ENCODE results near the gene NOL7. TPM values are rescaled to one million over a fixed set of nuclear protein-coding genes. Genes with fewer than 3 reads are reported as not detected.

Gene NOL7
- total and polyA plus RNA-seq, 2 donors (not counting 1 experiment from before 2014, with no cell fraction given) = 24.7 to 58.3 TPM

GRCh38 chr6:13600036-13600435 is 15.1 kb upstream of the NOL7 start:
- ChIA-PET POLR2A (no interaction called here), CTCF (no interaction called here)
- no peak for DNase-seq
- Histone ChIP-seq H3K9ac (ENCODE audit: low read length) (no peak overlapping the region), H3K27me3 (replicated peaks in 1 of 4; ENCODE audit: control extremely low read depth in 1 of 4, control insufficient read depth in 3 of 4, insufficient read depth in 4 of 4, low read length in 3 of 4) (no peaks in the 10 kb centered on the region), H4K20me1 (ENCODE audit: control insufficient read depth, insufficient read depth, low read length, poor library complexity, severe bottlenecking) (no peaks in the 10 kb centered on the region), H2AFZ (ENCODE audit: insufficient read depth, low read depth, low read length, poor library complexity, severe bottlenecking) (no peak overlapping the region), H3K27ac (ENCODE audit: low read length in 2 of 2) (no peak overlapping the region), H3K4me2 (replicated peaks; ENCODE audit: low read depth, low read length, poor library complexity, severe bottlenecking) (no peak overlapping the region), H3K79me2 (ENCODE audit: control insufficient read depth, insufficient read depth, low read length) (no peaks in the 10 kb centered on the region), H3K4me1 (ENCODE audit: control insufficient read depth in 2 of 2, insufficient read depth in 2 of 2, low read length in 2 of 2) (no peaks in the 10 kb centered on the region), H3K4me3 (ENCODE audit: control extremely low read depth in 1 of 5, extremely low read depth in 1 of 5, insufficient read depth in 1 of 5, low read depth in 2 of 5, low read length in 4 of 5) (no peak overlapping the region), H3K36me3 (replicated peaks in 1 of 2; ENCODE audit: control extremely low read depth in 1 of 2, control insufficient read depth in 1 of 2, extremely low read depth in 1 of 2, insufficient read depth in 2 of 2, low read length in 1 of 2) (peaks cover 9 to 49% of the 10 kb centered on the region in 2 experiments), H3K9me3 (ENCODE audit: control extremely low read depth in 1 of 3, control insufficient read depth in 2 of 3, insufficient read depth in 1 of 3, low read length in 2 of 3) (no peaks in the 10 kb centered on the region)
- Mint-ChIP-seq H3K9me3 (ENCODE audit: insufficient read depth) (no peaks in the 10 kb centered on the region), H3K4me3 (no peak overlapping the region), H3K27ac (no peak overlapping the region), H3K27me3 (no peaks in the 10 kb centered on the region), H3K4me1 (no peaks in the 10 kb centered on the region)
- ATAC-seq (ENCODE audit: low read depth) = no peak
- TF ChIP-seq CTCF (IDR thresholded peaks at IDR 0.05) (no peak), EZH2 (IDR thresholded peaks at IDR 0.05; ENCODE audit: borderline replicate concordance, insufficient read depth, low read depth, low read length, poor library complexity, severe bottlenecking) (no peak)
- WGBS (ENCODE audit: insufficient coverage) = no CpG with 5 or more reads among the region's 6 CpGs
- intact Hi-C loops (cut with micrococcal nuclease) = no loop called here

- CTCF ChIA-PET = interaction anchor here (1.8 kb wide), 1 partner anchor 21 kb away, joined by 4 read pairs; no protein-coding TSS in a partner anchor
- Mint-ChIP-seq H3K4me1 (no peaks in the 10 kb centered on the region), H3K27ac (no peak overlapping the region), H3K4me3 (no peak overlapping the region), H3K27me3 (no peaks in the 10 kb centered on the region), H3K9me3 (ENCODE audit: insufficient read depth) (no peaks in the 10 kb centered on the region)
- no peak overlapping the region for H3K27ac ChIP-seq (ENCODE audit: low read length in 2 of 2)
- H3K27me3 ChIP-seq (replicated peaks in 1 of 4; ENCODE audit: control extremely low read depth in 1 of 4, control insufficient read depth in 3 of 4, insufficient read depth in 4 of 4, low read length in 3 of 4) = no peaks in the 10 kb centered on the region
- TF ChIP-seq EZH2 (IDR thresholded peaks at IDR 0.05; ENCODE audit: borderline replicate concordance, insufficient read depth, low read depth, low read length, poor library complexity, severe bottlenecking) (no peak), CTCF (IDR thresholded peaks at IDR 0.05) (no peak)
- H3K4me2 ChIP-seq (replicated peaks; ENCODE audit: low read depth, low read length, poor library complexity, severe bottlenecking) = no peak overlapping the region
- H3K36me3 ChIP-seq (replicated peaks in 1 of 2; ENCODE audit: control extremely low read depth in 1 of 2, control insufficient read depth in 1 of 2, extremely low read depth in 1 of 2, insufficient read depth in 2 of 2, low read length in 1 of 2) = peaks cover 0 to 23% of the 10 kb centered on the region in 2 experiments
- POLR2A ChIA-PET = interaction anchor here (0.6 kb wide), 1 partner anchor 201 kb away, joined by 3 read pairs; no protein-coding TSS in a partner anchor
- H3K9ac ChIP-seq (ENCODE audit: low read length) = no peak overlapping the region
- H3K4me1 ChIP-seq (ENCODE audit: control insufficient read depth in 2 of 2, insufficient read depth in 2 of 2, low read length in 2 of 2) = no peaks in the 10 kb centered on the region
- H3K79me2 ChIP-seq (ENCODE audit: control insufficient read depth, insufficient read depth, low read length) = no peaks in the 10 kb centered on the region
- ATAC-seq (ENCODE audit: low read depth) = no peak
- no peak overlapping the region for H3K4me3 ChIP-seq (ENCODE audit: control extremely low read depth in 1 of 5, extremely low read depth in 1 of 5, insufficient read depth in 1 of 5, low read depth in 2 of 5, low read length in 4 of 5)
- H4K20me1 ChIP-seq (ENCODE audit: control insufficient read depth, insufficient read depth, low read length, poor library complexity, severe bottlenecking) = no peaks in the 10 kb centered on the region
- H3K9me3 ChIP-seq (ENCODE audit: control extremely low read depth in 1 of 3, control insufficient read depth in 2 of 3, insufficient read depth in 1 of 3, low read length in 2 of 3) = no peaks in the 10 kb centered on the region
- 64% methylated on average over 2 of the region's 4 CpGs for WGBS (ENCODE audit: insufficient coverage)
- DNase-seq = no peak
- no peak overlapping the region for H2AFZ ChIP-seq (ENCODE audit: insufficient read depth, low read depth, low read length, poor library complexity, severe bottlenecking)
- intact Hi-C loops (cut with micrococcal nuclease) = no loop called here
Observed at GRCh38 chr6:13604135-13604534, 11.0 kb upstream of the NOL7 start.

Measured in B cell (primary cell).